ENCODE results near the gene WNK2. TPM values are rescaled to one million over a fixed set of nuclear protein-coding genes. Genes with fewer than 3 reads are reported as not detected.

Gene WNK2
- total RNA-seq, 1 donor from 2014 or later, result 6.2 TPM

DNA sequence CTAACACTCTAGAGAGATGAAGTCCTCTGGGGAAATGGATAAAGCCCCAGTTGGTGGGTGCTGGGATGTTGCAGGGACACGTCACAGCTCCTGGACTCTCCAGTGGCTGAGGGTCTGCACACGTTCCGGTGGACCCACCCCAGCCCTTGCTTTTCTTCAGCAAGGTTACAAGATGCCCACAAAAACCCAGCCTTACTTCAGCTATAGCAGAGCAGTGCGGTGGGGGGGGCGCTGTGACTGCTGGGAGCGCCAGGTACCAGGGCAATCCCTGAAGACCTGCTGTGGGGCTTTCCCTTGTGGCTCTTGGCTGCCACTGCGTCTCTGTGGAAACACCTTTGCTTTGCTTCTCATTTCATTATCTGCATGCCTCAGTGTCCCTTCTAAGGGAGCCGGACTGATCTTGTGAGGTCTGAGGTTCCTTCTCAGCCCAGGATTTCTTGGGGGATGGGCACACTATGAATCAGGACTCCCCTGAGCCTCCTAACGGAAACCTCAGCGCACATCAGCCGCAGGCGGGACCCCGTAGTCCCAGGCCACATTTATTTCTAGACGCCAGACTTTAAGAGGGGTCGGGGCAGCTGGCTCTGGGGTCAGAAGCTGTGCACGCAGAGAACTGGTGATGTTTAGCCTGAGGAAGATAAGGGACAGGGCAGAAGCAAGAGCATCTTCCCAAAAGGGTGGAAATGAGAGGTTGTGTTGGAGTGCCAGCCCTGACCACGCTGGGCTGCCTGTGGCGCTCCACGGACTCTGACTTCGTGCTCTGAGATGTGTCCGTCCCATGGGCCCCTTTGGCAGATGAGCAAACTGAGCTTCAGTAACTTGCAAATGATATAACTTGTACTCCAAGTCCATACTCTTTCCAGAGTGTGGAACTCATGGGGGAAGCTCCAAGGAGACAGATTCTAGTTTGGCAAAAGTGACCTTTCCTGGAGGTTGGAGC, 106.8 kb downstream of the WNK2 start:
- no peaks in the 10 kb centered on the region for H3K9me3 ChIP-seq (ENCODE audit: low read depth)
- peaks cover 32% of the 10 kb centered on the region for H3K4me1 Mint-ChIP-seq
- no peaks in the 10 kb centered on the region for H4K20me1 ChIP-seq (ENCODE audit: low read depth)
- no peak for DNase-seq (ENCODE audit: low spot score)
- no peaks in the 10 kb centered on the region for H3K79me2 ChIP-seq (ENCODE audit: low read depth)
- no peaks in the 10 kb centered on the region for H3K27me3 Mint-ChIP-seq (ENCODE audit: insufficient read depth, low read depth)
- peak overlapping the region; percentile 25 for H3K4me3 Mint-ChIP-seq
- no peaks in the 10 kb centered on the region for H3F3A ChIP-seq (ENCODE audit: low read depth)
- H3K4me2 ChIP-seq, result no peak overlapping the region
- no peak overlapping the region for H3K27ac ChIP-seq
- H3K9me3 Mint-ChIP-seq, result no peaks in the 10 kb centered on the region
- TF ChIP-seq EZH2 (IDR thresholded peaks at IDR 0.05) (no peak), EZH2phosphoT487 (IDR thresholded peaks at IDR 0.05) (no peak)
- TF ChIP-seq, protein P1, sequence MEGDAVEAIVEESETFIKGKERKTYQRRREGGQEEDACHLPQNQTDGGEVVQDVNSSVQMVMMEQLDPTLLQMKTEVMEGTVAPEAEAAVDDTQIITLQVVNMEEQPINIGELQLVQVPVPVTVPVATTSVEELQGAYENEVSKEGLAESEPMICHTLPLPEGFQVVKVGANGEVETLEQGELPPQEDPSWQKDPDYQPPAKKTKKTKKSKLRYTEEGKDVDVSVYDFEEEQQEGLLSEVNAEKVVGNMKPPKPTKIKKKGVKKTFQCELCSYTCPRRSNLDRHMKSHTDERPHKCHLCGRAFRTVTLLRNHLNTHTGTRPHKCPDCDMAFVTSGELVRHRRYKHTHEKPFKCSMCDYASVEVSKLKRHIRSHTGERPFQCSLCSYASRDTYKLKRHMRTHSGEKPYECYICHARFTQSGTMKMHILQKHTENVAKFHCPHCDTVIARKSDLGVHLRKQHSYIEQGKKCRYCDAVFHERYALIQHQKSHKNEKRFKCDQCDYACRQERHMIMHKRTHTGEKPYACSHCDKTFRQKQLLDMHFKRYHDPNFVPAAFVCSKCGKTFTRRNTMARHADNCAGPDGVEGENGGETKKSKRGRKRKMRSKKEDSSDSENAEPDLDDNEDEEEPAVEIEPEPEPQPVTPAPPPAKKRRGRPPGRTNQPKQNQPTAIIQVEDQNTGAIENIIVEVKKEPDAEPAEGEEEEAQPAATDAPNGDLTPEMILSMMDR (IDR thresholded peaks at IDR 0.05), result no peak
- peaks cover 4% of the 10 kb centered on the region for H3K36me3 Mint-ChIP-seq
- peak overlapping the region; percentile 98 for H3K27ac Mint-ChIP-seq
- H3K4me1 ChIP-seq, result peaks cover 6% of the 10 kb centered on the region
- H3K36me3 ChIP-seq, result no peaks in the 10 kb centered on the region
- H2AFZ ChIP-seq (replicated peaks), result no peak overlapping the region
- H3K27me3 ChIP-seq, result no peaks in the 10 kb centered on the region
- H3K9ac ChIP-seq, result no peak overlapping the region
- H3K4me3 ChIP-seq, result no peak overlapping the region

DNA sequence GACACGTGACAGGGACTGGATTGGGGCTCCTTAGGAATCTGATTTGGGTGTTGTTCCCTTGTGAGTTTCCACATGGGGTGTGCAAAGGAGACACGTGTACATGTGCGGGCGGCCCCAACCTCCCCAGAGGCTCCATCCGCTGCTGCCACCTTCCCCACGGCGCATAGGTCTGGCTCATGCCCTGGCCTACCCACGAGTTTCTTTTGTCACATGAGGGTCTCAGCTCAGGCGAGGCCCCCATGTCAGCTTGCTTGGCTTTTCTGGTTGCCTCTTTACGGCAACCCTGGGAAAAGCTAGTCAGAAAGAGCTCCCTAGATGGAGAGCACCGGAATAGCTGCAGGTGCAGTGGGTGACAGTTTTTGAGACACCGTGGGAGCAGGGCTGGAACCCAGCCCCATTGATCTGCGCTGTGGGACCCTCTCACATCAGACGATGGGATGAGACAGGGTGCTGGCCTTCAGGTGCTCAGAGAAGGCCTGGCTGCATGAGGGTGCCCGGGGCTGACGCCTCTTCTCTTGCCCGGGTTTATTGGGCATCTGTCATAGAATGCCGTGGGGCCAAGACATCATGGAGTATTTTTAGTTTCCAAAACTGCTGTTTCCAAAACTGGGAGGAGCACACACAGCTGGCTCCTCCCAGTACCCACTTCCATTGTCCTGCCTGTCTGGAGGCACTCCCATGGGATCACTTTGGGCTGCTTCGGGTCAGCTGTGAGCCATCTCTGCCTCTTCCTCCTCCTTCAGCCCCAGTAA, 107.8 kb downstream of the WNK2 start:
- H3K36me3 ChIP-seq, result no peaks in the 10 kb centered on the region
- peaks cover 6% of the 10 kb centered on the region for H3K4me1 ChIP-seq
- no peaks in the 10 kb centered on the region for H3K79me2 ChIP-seq (ENCODE audit: low read depth)
- H3K4me3 Mint-ChIP-seq, result peak overlapping the region; percentile 25
- peak overlapping the region; percentile 64 for H3K27ac Mint-ChIP-seq
- H3K27me3 Mint-ChIP-seq (ENCODE audit: insufficient read depth, low read depth), result no peaks in the 10 kb centered on the region
- H3K4me1 Mint-ChIP-seq, result peaks cover 32% of the 10 kb centered on the region
- H3K4me2 ChIP-seq, result no peak overlapping the region
- H3K27ac ChIP-seq, result no peak overlapping the region
- H2AFZ ChIP-seq (replicated peaks), result no peak overlapping the region
- peaks cover 4% of the 10 kb centered on the region for H3K36me3 Mint-ChIP-seq
- no peaks in the 10 kb centered on the region for H3K9me3 Mint-ChIP-seq
- no peak overlapping the region for H3K4me3 ChIP-seq
- no peak for DNase-seq (ENCODE audit: low spot score)
- no peaks in the 10 kb centered on the region for H4K20me1 ChIP-seq (ENCODE audit: low read depth)
- TF ChIP-seq, protein P1 (IDR thresholded peaks at IDR 0.05), result no peak
- TF ChIP-seq EZH2phosphoT487 (IDR thresholded peaks at IDR 0.05), result no peak
- no peak for TF ChIP-seq EZH2 (IDR thresholded peaks at IDR 0.05)
- H3K9me3 ChIP-seq (ENCODE audit: low read depth), result no peaks in the 10 kb centered on the region
- H3K9ac ChIP-seq, result no peak overlapping the region
- no peaks in the 10 kb centered on the region for H3F3A ChIP-seq (ENCODE audit: low read depth)
- H3K27me3 ChIP-seq, result no peaks in the 10 kb centered on the region

DNA sequence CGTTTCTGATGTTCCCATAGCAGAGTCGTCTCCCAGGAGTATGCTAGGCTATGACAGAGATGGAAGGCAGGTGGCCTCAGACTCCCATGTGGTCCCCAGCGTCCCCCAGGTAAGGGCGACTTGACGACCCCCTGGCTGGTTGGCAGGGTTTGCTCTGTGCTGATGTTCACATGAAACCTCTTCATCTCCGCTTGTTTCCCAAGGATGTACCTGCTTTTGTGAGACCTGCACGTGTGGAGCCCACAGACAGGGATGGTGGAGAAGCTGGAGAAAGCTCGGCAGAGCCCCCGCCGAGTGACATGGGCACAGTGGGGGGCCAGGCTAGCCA, 108.3 kb downstream of the WNK2 start:
- Histone ChIP-seq H3K4me3 (no peak overlapping the region), H3K27ac (no peak overlapping the region), H3K9me3 (ENCODE audit: low read depth) (no peaks in the 10 kb centered on the region), H3K4me2 (no peak overlapping the region), H3K27me3 (no peaks in the 10 kb centered on the region), H3K36me3 (no peaks in the 10 kb centered on the region), H3K79me2 (ENCODE audit: low read depth) (no peaks in the 10 kb centered on the region), H3F3A (ENCODE audit: low read depth) (no peaks in the 10 kb centered on the region), H3K9ac (no peak overlapping the region), H2AFZ (replicated peaks) (no peak overlapping the region), H4K20me1 (ENCODE audit: low read depth) (no peaks in the 10 kb centered on the region), H3K4me1 (peaks cover 6% of the 10 kb centered on the region)
- no peaks in the 10 kb centered on the region for H3K27me3 Mint-ChIP-seq (ENCODE audit: insufficient read depth, low read depth)
- no peak overlapping the region for H3K4me3 Mint-ChIP-seq
- no peaks in the 10 kb centered on the region for H3K9me3 Mint-ChIP-seq
- DNase-seq (ENCODE audit: low spot score), result no peak
- H3K4me1 Mint-ChIP-seq, result peaks cover 32% of the 10 kb centered on the region
- peaks cover 4% of the 10 kb centered on the region for H3K36me3 Mint-ChIP-seq
- peak overlapping the region; percentile 64 for H3K27ac Mint-ChIP-seq
- TF ChIP-seq EZH2 (IDR thresholded peaks at IDR 0.05), result no peak

Measured in neural progenitor cell (in vitro differentiated cells).